IPS-18c (cell line): Measurements from ENCODE around the gene FGG.

Experiments used
- H3K4me3 ChIP-seq: 2 replicates; pipeline ENCODE4 v1.7.0; 2013; ENCODE audit warnings: low read depth, mild to moderate bottlenecking, low read length, moderate library complexity; ENCODE audit not compliant: insufficient read depth
- H3K9me3 ChIP-seq: one replicate; pipeline ENCODE4 v1.6.1; 2013; ENCODE audit warnings: mild to moderate bottlenecking, low read length, moderate library complexity; ENCODE audit not compliant: control insufficient read depth, insufficient read depth

FGG gene

GRCh38 chr4:154612472-154613414 is at the start of gene FGG:
TSS of gene FGG (minus strand) at chr4:154612656. CDS start at chr4:154612609, 47 bp downstream.
- Histone ChIP-seq H3K9me3 (no peaks in the 10 kb centered on the region), H3K4me3 (no peak within 1 kb of the TSS)

DNA sequence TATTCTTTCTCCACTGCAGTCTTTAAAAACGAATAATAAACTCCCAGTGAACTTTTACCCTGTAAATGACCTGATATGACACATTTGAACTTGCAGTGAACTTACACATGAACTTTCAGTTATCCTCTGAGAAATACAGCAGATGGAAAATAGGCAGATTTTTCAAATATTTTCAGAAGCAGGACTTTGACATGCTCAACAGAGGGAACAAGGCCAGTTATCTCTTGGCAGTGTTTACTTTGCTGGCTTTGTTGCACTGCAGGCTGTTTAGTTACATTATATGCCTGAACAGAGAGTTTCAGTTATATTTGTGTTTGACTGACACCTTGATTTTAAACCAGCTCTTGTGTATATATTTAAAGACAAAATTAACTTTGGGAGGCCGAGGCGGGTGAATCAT is 47.6 kb upstream of the FGG start:
- no peak overlapping the region for H3K4me3 ChIP-seq
- H3K9me3 ChIP-seq: no peaks in the 10 kb centered on the region

DNA sequence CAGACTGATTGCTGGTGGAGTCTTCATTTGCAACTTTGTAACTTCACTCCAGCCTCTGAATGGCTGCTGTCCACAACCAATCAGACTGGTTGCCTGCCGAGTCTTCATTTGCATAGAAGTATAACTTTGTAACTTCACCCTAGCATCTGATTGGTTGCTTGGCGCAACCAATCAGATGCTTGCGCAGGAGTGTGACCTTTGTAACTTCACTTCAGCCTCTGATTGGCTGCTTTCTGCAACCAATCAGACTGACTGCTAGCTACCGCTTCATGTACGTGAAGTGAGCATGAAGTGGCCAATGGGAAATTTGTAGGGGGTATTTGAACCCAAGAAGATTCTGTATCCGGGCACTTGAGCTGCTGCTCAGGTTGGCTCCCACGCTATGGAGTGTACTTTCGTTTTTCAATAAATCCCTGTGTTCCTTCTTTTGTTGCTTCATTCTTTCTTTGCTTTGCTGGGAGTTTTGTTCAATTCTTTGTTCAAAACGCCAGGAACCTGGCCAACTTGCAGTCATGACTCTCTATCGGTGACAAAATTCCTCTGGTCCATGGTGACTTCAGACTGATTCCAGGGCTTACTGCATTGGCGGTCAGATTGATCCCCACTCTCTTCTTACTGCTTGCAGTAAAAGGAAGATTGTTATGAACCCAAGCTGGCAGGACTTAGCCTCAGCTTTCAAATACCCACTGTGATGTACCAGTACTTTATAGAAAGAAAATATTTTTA is 46.4 kb upstream of the FGG start:
- no peaks in the 10 kb centered on the region for H3K9me3 ChIP-seq
- no peak overlapping the region for H3K4me3 ChIP-seq

DNA sequence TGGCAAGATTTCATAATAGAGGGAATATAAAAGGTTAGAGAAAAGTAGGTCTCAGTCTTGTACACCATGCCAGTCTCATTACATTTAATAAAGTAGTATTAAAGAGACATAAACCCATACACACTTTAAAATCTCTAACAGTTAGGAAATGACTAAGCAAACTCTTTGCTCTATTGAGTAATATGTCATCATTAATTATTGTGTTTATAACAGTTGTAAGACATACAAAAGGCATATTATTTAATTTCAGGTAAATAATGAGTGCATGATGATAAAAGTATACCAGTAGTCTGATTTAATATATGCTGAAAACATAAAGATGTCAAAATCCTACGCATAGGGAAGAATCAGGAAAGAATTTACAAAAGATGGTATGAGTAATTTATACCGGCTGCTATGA is 31.0 kb upstream of the FGG start:
- H3K9me3 ChIP-seq: no peaks in the 10 kb centered on the region
- H3K4me3 ChIP-seq: no peak overlapping the region

DNA sequence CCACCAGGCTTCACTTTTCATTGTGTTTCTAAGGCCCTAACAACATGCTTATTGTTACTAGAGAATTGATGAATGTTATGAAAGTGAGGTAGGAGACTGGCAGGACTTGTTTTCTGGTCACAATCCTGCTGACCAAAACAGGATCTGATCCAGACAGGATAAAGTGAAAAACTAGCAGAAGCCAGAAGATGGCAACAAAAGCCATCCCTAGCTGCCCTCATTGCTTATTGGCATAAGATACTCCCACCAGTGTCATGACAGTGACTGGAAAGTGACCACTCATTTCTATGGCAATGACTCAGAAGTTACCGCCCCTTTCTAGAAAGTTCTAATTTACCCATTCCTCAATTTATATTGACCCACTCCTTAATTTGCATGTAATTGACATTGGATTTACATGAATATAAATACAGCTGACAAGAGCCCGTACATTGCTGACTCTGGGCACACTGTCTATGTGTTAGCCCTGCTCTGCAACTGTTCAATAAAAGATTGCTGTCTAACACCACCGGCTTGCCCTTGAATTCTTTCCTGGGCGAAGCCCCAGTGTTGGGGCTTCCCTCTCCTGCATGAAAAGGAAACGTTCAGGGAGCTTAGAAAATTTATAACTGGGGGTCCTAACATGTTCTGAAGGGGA is 30.0 kb upstream of the FGG start:
- Histone ChIP-seq H3K4me3 (no peak overlapping the region), H3K9me3 (no peaks in the 10 kb centered on the region)

GRCh38 chr4:154640999-154641398 is 28.5 kb upstream of the FGG start:
- Histone ChIP-seq H3K9me3 (no peaks in the 10 kb centered on the region), H3K4me3 (no peak overlapping the region)

DNA sequence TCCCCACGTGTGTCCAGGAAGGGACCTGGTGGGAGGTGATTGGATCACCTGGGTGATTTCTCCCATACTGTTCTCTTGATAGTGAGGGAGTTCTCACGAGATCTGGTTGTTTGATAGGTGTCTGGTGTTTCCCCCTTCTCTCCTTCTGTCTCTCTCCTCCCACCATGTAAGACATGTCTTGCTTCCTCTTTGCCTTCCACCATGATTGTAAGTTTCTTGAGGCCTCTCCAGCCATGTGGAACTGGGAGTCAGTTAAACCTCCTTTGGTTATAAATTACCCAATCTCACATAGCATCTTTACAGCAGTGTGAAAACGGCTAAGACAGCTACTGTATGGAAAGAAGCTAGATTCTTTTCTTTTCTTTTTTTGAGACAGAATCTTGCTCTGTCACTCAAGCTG is 21.6 kb upstream of the FGG start:
- H3K9me3 ChIP-seq: no peaks in the 10 kb centered on the region
- no peak overlapping the region for H3K4me3 ChIP-seq

DNA sequence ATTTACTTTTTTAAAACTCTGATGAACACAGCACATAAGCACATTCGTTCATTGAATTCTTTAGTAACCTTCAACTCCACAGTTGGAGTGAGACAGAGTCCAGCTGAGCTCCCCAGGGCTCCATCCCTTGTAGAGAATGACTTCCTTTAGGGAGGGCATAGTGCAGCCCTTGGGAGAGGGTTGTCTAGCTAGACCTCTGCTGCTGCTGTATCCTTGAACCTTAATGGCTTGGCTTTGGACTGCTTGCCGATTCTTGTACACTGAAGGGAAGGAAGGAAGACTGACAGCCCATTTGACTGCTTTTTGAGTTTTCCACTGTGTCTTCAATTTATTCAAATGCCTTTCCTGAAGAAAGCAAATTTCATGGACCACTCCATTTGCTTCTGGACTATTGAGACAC is 19.4 kb upstream of the FGG start:
- no peak overlapping the region for H3K4me3 ChIP-seq

DNA sequence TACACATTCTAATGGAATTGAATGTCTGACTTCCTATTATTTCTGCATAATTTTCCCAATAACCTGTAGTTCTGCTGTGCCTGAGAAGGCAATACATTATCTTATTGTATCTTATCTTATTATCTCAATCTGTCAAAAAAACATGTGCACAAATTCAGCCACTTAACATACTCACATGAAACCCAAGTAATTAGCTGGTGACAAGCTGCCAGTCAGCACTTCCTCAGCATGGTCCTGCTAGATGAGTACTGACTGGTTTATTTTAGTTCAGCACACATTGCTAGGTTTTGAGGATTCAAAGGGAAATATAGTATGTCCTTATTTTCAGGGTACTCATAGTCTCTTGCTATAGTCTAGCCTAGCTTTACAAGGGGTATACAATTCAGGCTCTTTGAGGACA is 17.9 kb upstream of the FGG start:
- Histone ChIP-seq H3K4me3 (no peak overlapping the region), H3K9me3 (no peaks in the 10 kb centered on the region)

More for the DNA sequence above, 19.4 kb upstream of the FGG start:
- no peaks in the 10 kb centered on the region for H3K9me3 ChIP-seq

DNA sequence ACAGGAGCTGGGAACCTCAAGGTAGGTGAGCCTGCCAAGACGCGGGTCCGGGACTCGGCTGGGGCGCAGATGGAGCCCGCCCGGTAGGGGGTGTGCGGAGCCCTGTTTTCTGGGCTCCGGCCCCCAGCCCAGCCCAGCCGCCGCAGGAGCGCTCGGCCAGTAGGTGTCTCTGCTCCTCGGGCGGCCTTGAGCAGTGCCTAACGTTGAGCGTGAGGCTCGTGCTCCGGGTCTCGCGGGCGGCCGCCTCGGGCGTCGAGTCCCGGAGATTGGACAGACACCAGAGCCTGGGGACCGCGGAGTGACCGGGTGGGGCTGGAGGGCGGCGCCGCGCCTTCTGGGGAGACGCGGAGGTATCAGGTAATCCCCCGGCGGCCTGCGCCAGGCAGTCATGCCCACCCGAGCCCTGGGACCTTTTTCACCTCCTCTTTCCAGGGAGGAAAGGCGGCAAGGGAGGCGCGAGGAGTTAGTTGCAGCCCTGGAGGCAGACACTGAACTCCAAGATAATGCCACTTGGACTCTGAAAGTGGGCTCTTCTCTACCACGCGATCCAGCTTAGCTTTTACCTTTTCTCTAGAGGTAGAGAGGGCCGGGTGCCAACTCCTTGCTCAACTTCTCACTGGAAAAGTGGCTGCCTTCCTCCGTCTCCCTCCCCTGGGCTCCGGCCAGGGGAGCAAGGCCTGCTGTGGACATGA is 14.5 kb upstream of the FGG start:
- Histone ChIP-seq H3K9me3 (no peaks in the 10 kb centered on the region), H3K4me3 (peak overlapping the region; percentile 42)

DNA sequence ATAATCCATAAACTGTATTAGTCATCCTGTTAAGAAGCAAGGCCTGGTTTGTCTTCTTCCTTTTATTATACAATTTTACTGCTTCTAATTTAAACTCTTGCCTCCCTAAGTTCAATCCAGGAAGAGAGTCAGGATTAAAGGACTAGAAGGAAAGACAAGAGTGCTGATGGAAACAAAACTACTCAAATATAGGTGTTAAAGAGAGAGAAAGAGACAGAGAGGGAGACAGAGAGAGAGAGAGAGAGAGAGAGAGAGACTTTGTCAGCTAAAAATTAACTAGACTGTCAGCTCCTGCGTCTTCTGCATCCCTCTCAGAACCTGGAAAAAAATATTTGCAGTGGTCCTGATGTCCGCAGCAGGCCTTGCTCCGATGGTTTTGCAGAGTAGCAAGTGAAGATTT is 13.5 kb upstream of the FGG start:
- Histone ChIP-seq H3K4me3 (no peak overlapping the region), H3K9me3 (no peaks in the 10 kb centered on the region)

- Histone ChIP-seq H3K4me3 (no peak overlapping the region), H3K9me3 (no peaks in the 10 kb centered on the region)
Measured at GRCh38 chr4:154623995-154624394, 11.5 kb upstream of the FGG start.

GRCh38 chr4:154623436-154623835 is 11.0 kb upstream of the FGG start:
- Histone ChIP-seq H3K9me3 (no peaks in the 10 kb centered on the region), H3K4me3 (no peak overlapping the region)

DNA sequence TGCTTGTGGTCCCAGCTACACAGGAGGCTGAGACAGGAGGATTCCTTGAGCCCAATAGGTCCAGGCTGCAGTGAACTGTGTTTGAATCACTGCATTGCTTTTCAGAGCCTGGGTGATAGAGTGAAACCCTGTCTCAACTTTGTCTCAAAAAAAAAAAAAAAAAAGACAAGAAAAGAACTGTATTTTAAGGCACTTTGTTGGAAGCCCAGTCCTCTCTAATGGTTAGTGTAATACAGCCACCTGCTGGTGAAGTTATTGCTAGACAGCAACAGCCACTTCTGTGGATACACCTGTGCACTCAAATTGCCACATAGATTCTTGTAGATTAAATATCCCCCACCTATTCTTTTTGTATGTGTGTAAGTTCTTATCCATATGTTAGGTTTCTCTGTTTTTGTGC is 10.1 kb upstream of the FGG start:
- no peak overlapping the region for H3K4me3 ChIP-seq
- H3K9me3 ChIP-seq: no peaks in the 10 kb centered on the region

DNA sequence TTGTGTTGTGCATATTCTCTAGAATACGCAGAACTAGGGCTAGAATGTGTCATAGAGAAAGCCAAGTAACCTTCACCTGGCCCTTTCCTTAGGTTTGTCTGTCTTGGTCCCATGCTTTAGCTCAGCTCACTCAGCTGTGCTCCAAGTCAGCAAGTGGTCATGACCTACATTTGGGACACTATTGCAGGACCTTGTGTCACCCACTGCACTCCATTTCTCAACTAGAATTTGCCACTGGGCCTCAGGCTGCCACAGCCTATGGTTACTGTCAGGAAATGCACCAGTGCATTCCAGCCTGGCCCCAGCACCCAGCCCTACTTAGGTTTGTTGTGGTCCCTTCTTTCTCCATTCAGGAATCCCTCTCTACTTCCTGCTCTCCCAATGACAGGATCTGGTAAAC is 7.7 kb upstream of the FGG start:
- Histone ChIP-seq H3K9me3 (no peaks in the 10 kb centered on the region), H3K4me3 (no peak overlapping the region)

GRCh38 chr4:154618708-154619315 is 6.4 kb upstream of the FGG start:
- Histone ChIP-seq H3K9me3 (no peaks in the 10 kb centered on the region), H3K4me3 (no peak overlapping the region)

GRCh38 chr4:154617820-154618317 is 5.4 kb upstream of the FGG start:
- Histone ChIP-seq H3K4me3 (no peak overlapping the region), H3K9me3 (no peaks in the 10 kb centered on the region)
